Measurements from ENCODE around the gene PCDHGA5.
A peak's percentile ranks its signal among the peaks of the same experiment; 100 is the strongest.
"Not testable (repeated sequence)": the region's sequence is repeated elsewhere in the genome, so short reads cannot be mapped to it uniquely, and the experiment has no call there.

Gene PCDHGA5

GRCh38 chr5:141363952-141364660 is at the start of gene PCDHGA5:
Gene PCDHGA5 (plus strand): TSS chr5:141364162. CDS start chr5:141364331, 169 bp downstream.
- Histone ChIP-seq H3K4me3 (ENCODE audit: low read depth in 1 of 2, low read length in 2 of 2) (no peak within 1 kb of the TSS), H3K9ac (ENCODE audit: low read depth in 1 of 2, low read length in 2 of 2) (no peak within 1 kb of the TSS)

GRCh38 chr5:141316963-141317362 is 47.0 kb upstream of the PCDHGA5 start:
- not testable (repeated sequence) for H3K27ac ChIP-seq (ENCODE audit: low read depth, low read length); H3K4me3 ChIP-seq (ENCODE audit: low read depth in 1 of 2, low read length in 2 of 2); H3K27me3 ChIP-seq (ENCODE audit: control insufficient read depth in 1 of 2, insufficient read depth in 2 of 2, low read length in 2 of 2); H3K9ac ChIP-seq (ENCODE audit: low read depth in 1 of 2, low read length in 2 of 2); H3K4me1 ChIP-seq (ENCODE audit: control insufficient read depth in 1 of 2, insufficient read depth in 2 of 2, low read length in 2 of 2)
- peaks cover 25 to 28% of the 10 kb centered on the region in 2 donors for H3K36me3 ChIP-seq (ENCODE audit: control insufficient read depth in 1 of 2, insufficient read depth in 2 of 2, low read length in 2 of 2)
- H3K9me3 ChIP-seq (ENCODE audit: control insufficient read depth in 1 of 2, low read length in 2 of 2): peaks cover 71 to 79% of the 10 kb centered on the region in 2 donors

More at GRCh38 chr5:141363952-141364660, at the start of gene PCDHGA5:
- H3K36me3 ChIP-seq (ENCODE audit: control insufficient read depth in 1 of 2, insufficient read depth in 2 of 2, low read length in 2 of 2): no peaks in the 10 kb centered on the region
- H3K4me1 ChIP-seq (ENCODE audit: control insufficient read depth in 1 of 2, insufficient read depth in 2 of 2, low read length in 2 of 2): no peaks in the 10 kb centered on the region
- no peaks in the 10 kb centered on the region for H3K27me3 ChIP-seq (ENCODE audit: control insufficient read depth in 1 of 2, insufficient read depth in 2 of 2, low read length in 2 of 2)
- H3K9me3 ChIP-seq (ENCODE audit: control insufficient read depth in 1 of 2, low read length in 2 of 2): peaks cover 31 to 43% of the 10 kb centered on the region in 2 donors
- no peak within 1 kb of the TSS for H3K27ac ChIP-seq (ENCODE audit: low read depth, low read length)

DNA sequence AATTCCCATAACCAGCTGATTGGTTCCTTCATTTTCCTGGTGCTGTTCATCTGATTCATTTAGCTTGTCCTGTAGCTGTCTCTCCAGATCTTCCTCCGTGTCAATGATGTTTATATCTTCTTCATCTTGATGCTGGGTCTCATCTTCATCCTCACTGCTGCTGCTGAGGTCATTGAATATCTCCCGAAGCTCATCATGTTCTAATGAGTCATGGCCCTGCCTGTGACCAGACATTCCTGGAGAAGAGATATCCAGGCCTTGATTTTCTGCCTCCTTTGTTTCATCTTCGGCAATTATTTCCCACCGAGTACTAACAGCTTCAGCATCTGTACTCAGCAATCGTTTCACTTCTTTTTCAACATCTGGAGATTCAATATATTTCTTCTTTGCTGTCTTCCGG is 44.8 kb upstream of the PCDHGA5 start:
- peaks cover 57 to 66% of the 10 kb centered on the region in 2 donors for H3K9me3 ChIP-seq (ENCODE audit: control insufficient read depth in 1 of 2, low read length in 2 of 2)
- peaks cover 0 to 4% of the 10 kb centered on the region in 2 donors for H3K4me1 ChIP-seq (ENCODE audit: control insufficient read depth in 1 of 2, insufficient read depth in 2 of 2, low read length in 2 of 2)
- H3K36me3 ChIP-seq (ENCODE audit: control insufficient read depth in 1 of 2, insufficient read depth in 2 of 2, low read length in 2 of 2): peaks cover 25 to 28% of the 10 kb centered on the region in 2 donors
- peak overlapping the region; percentile 85 to 90 for H3K4me3 ChIP-seq (ENCODE audit: low read depth in 1 of 2, low read length in 2 of 2)
- no peak overlapping the region for H3K9ac ChIP-seq (ENCODE audit: low read depth in 1 of 2, low read length in 2 of 2)
- no peak overlapping the region for H3K27ac ChIP-seq (ENCODE audit: low read depth, low read length)
- no peaks in the 10 kb centered on the region for H3K27me3 ChIP-seq (ENCODE audit: control insufficient read depth in 1 of 2, insufficient read depth in 2 of 2, low read length in 2 of 2)

- Histone ChIP-seq H3K4me1 (ENCODE audit: control insufficient read depth in 1 of 2, insufficient read depth in 2 of 2, low read length in 2 of 2) (peaks cover 0 to 4% of the 10 kb centered on the region in 2 donors), H3K9ac (ENCODE audit: low read depth in 1 of 2, low read length in 2 of 2) (no peak overlapping the region), H3K4me3 (ENCODE audit: low read depth in 1 of 2, low read length in 2 of 2) (peak overlapping the region; percentile 85 to 90), H3K36me3 (ENCODE audit: control insufficient read depth in 1 of 2, insufficient read depth in 2 of 2, low read length in 2 of 2) (peaks cover 25 to 28% of the 10 kb centered on the region in 2 donors), H3K27ac (ENCODE audit: low read depth, low read length) (no peak overlapping the region), H3K9me3 (ENCODE audit: control insufficient read depth in 1 of 2, low read length in 2 of 2) (peaks cover 59 to 64% of the 10 kb centered on the region in 2 donors), H3K27me3 (ENCODE audit: control insufficient read depth in 1 of 2, insufficient read depth in 2 of 2, low read length in 2 of 2) (no peaks in the 10 kb centered on the region)
Observed at GRCh38 chr5:141319699-141320098, 44.3 kb upstream of the PCDHGA5 start.

DNA sequence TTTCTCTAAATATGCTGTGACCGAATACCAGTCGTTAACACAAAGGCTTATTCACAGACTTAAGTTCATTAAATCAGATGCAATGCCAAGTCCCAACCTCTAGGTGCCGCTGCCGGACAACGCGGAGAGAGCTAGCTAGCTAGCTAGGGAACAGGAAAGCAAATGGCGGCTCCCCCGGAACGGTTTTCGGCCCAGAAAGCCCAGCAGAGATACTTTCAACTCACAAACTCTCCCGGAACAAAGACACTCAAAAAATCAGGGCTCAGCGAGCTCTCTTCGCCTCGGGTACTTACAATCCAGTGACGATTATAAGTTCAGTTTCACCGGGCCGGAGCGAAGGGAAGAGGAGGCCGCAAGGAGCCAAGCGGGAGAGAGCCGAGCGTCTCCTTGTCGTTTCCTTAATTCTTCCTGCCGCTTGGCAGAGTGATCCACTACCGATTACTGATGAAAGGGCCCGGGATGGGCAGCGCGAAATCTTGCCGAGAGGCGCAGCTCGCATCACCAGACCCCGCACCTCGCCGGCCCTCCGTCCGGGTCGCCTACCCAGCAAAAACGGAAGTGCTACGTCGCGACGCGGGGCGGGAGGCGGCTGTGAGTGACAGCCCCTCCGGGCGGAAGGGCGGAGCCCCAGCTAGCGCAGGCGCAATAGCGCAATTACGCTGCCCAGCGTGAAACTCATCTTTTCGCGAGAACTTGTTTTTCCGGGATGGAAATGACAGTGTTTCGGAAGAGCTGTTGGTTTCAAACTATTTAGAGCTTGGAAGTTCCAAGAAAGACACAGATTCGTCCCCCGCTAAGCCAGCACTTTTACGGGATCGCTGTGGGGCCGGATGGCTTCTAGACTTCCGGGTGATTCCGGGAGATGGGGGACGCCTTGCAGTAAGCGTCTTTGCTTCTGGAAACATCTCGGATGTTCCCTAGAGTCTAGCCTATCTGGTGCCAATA is 43.5 kb upstream of the PCDHGA5 start, which contains the start of gene TAF7:
TAF7 (minus strand) TSS at position 560 of the 945 bp plus-strand sequence. CDS start 740 bp downstream, outside the sequence.
- Histone ChIP-seq H3K27ac (ENCODE audit: low read depth, low read length) (peak within 1 kb of the TSS; percentile 78), H3K9me3 (ENCODE audit: control insufficient read depth in 1 of 2, low read length in 2 of 2) (peaks cover 52 to 60% of the 10 kb centered on the region in 2 donors), H3K4me3 (ENCODE audit: low read depth in 1 of 2, low read length in 2 of 2) (peak within 1 kb of the TSS; percentile 85 to 90), H3K36me3 (ENCODE audit: control insufficient read depth in 1 of 2, insufficient read depth in 2 of 2, low read length in 2 of 2) (peaks cover 19 to 28% of the 10 kb centered on the region in 2 donors), H3K4me1 (ENCODE audit: control insufficient read depth in 1 of 2, insufficient read depth in 2 of 2, low read length in 2 of 2) (peaks cover 0 to 4% of the 10 kb centered on the region in 2 donors), H3K9ac (ENCODE audit: low read depth in 1 of 2, low read length in 2 of 2) (peak within 1 kb of the TSS; percentile 73 to 80), H3K27me3 (ENCODE audit: control insufficient read depth in 1 of 2, insufficient read depth in 2 of 2, low read length in 2 of 2) (no peaks in the 10 kb centered on the region)

- Histone ChIP-seq H3K9me3 (ENCODE audit: control insufficient read depth in 1 of 2, low read length in 2 of 2) (peaks cover 38 to 53% of the 10 kb centered on the region in 2 donors), H3K9ac (ENCODE audit: low read depth in 1 of 2, low read length in 2 of 2) (no peak overlapping the region), H3K27ac (ENCODE audit: low read depth, low read length) (no peak overlapping the region)
Observed at GRCh38 chr5:141322261-141322660, 41.7 kb upstream of the PCDHGA5 start.

DNA sequence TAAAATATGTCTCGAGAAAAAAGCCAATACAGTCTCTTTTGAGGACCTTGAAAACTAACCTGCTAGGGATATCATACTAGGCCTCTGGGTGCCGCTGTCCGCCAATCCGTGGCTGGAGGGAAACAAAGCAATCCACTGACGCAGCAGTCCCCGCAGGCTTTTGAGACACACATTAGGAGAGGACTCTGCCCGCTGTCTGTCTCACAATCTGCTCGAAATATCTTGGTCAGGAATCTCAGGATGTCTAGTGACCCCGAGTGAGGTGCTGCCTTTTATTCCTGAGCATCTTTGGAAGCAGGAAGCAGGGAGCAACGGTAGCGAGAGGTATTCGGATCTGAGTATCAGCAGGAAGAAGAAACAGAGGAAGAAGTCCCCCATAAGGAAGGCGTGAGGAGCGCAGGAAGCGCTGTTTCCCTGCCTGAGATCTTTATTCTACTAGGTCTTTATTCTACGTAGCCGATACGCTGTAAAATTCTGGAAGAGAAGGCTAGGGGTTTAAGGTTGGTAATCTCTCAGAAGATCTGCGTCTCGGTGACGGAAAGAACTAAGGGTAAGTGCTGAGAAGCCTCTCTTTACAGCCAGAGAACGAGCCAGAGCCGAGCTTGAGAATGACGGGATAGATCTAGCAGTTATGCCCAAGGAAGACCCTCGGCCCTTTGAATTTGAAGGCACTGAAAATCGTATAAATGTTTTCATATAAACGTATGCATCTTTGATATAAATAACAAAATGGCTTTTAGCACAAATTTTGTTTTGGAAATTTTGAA is 37.7 kb upstream of the PCDHGA5 start:
- H3K27ac ChIP-seq (ENCODE audit: low read depth, low read length): no peak overlapping the region

More at GRCh38 chr5:141322261-141322660, 41.7 kb upstream of the PCDHGA5 start:
- no peak overlapping the region for H3K4me3 ChIP-seq (ENCODE audit: low read depth in 1 of 2, low read length in 2 of 2)
- H3K36me3 ChIP-seq (ENCODE audit: control insufficient read depth in 1 of 2, insufficient read depth in 2 of 2, low read length in 2 of 2): peaks cover 19 to 22% of the 10 kb centered on the region in 2 donors
- no peaks in the 10 kb centered on the region for H3K27me3 ChIP-seq (ENCODE audit: control insufficient read depth in 1 of 2, insufficient read depth in 2 of 2, low read length in 2 of 2)
- H3K4me1 ChIP-seq (ENCODE audit: control insufficient read depth in 1 of 2, insufficient read depth in 2 of 2, low read length in 2 of 2): peaks cover 0 to 4% of the 10 kb centered on the region in 2 donors

DNA sequence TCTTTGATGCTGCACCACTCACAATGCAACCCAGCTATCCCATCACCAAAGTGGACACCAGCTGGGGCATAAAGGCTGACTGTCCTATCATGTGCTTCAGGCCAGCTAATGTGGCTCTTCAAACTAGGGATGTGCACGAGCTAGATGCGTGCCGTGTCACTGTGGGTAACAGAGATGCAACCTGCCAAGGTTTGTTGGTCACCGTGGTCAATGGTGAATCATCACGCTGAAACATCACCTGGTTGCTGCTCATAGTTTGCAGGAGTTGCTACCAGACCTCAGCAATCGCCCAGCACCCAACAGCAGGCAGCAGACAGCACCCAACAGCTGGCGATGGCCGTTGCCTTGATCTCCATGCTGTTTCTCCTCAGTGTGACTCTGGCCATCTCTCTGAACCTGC is 35.7 kb upstream of the PCDHGA5 start:
- no peaks in the 10 kb centered on the region for H3K27me3 ChIP-seq (ENCODE audit: control insufficient read depth in 1 of 2, insufficient read depth in 2 of 2, low read length in 2 of 2)
- no peaks in the 10 kb centered on the region for H3K4me1 ChIP-seq (ENCODE audit: control insufficient read depth in 1 of 2, insufficient read depth in 2 of 2, low read length in 2 of 2)
- no peaks in the 10 kb centered on the region for H3K36me3 ChIP-seq (ENCODE audit: control insufficient read depth in 1 of 2, insufficient read depth in 2 of 2, low read length in 2 of 2)
- H3K4me3 ChIP-seq (ENCODE audit: low read depth in 1 of 2, low read length in 2 of 2): no peak overlapping the region
- H3K9me3 ChIP-seq (ENCODE audit: control insufficient read depth in 1 of 2, low read length in 2 of 2): peaks cover 17 to 29% of the 10 kb centered on the region in 2 donors
- H3K9ac ChIP-seq (ENCODE audit: low read depth in 1 of 2, low read length in 2 of 2): no peak overlapping the region
- H3K27ac ChIP-seq (ENCODE audit: low read depth, low read length): no peak overlapping the region

More for the DNA sequence above, 37.7 kb upstream of the PCDHGA5 start:
- no peaks in the 10 kb centered on the region for H3K27me3 ChIP-seq (ENCODE audit: control insufficient read depth in 1 of 2, insufficient read depth in 2 of 2, low read length in 2 of 2)
- no peaks in the 10 kb centered on the region for H3K4me1 ChIP-seq (ENCODE audit: control insufficient read depth in 1 of 2, insufficient read depth in 2 of 2, low read length in 2 of 2)
- H3K36me3 ChIP-seq (ENCODE audit: control insufficient read depth in 1 of 2, insufficient read depth in 2 of 2, low read length in 2 of 2): no peaks in the 10 kb centered on the region
- peak overlapping the region; percentile 61 to 62 for H3K4me3 ChIP-seq (ENCODE audit: low read depth in 1 of 2, low read length in 2 of 2)
- H3K9ac ChIP-seq (ENCODE audit: low read depth in 1 of 2, low read length in 2 of 2): peak overlapping the region; percentile 19 to 55
- peaks cover 25 to 40% of the 10 kb centered on the region in 2 donors for H3K9me3 ChIP-seq (ENCODE audit: control insufficient read depth in 1 of 2, low read length in 2 of 2)

DNA sequence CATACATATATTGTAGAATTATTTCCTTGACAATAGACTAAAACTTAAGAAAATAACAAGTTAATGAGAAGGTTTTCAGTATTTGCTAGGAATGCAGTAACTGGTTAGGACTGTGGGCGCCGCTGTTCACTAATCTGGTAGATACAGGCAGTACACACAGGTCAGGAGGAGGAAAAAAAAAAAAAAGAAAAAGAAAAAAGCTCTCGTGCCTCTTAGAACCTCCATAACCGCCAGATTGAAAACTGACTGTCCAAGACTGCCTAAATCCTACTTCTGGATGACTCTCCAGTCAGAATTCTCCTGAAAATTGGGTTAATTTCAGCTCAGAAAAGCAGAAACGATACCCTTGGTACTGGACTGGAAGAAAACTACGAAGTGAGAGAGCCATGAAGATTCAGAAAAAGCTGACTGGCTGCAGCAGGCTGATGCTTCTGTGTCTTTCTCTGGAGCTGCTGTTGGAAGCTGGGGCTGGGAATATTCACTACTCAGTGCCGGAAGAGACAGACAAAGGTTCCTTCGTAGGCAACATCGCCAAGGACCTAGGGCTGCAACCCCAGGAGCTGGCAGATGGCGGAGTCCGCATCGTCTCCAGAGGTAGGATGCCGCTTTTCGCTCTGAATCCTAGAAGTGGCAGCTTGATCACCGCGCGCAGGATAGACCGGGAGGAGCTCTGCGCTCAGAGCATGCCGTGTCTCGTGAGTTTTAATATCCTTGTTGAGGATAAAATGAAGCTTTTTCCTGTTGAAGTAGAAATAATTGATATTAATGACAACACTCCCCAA is 33.5 kb upstream of the PCDHGA5 start, which contains the start of gene PCDHGA1:
PCDHGA1 (plus strand) TSS at position 216 of the 782 bp plus-strand sequence.
- Histone ChIP-seq H3K36me3 (ENCODE audit: control insufficient read depth in 1 of 2, insufficient read depth in 2 of 2, low read length in 2 of 2) (no peaks in the 10 kb centered on the region), H3K4me1 (ENCODE audit: control insufficient read depth in 1 of 2, insufficient read depth in 2 of 2, low read length in 2 of 2) (no peaks in the 10 kb centered on the region), H3K27me3 (ENCODE audit: control insufficient read depth in 1 of 2, insufficient read depth in 2 of 2, low read length in 2 of 2) (no peaks in the 10 kb centered on the region), H3K9me3 (ENCODE audit: control insufficient read depth in 1 of 2, low read length in 2 of 2) (peaks cover 17 to 22% of the 10 kb centered on the region in 2 donors), H3K9ac (ENCODE audit: low read depth in 1 of 2, low read length in 2 of 2) (no peak within 1 kb of the TSS), H3K4me3 (ENCODE audit: low read depth in 1 of 2, low read length in 2 of 2) (no peak within 1 kb of the TSS), H3K27ac (ENCODE audit: low read depth, low read length) (no peak within 1 kb of the TSS)

Data from duodenal mucosa (tissue), 2 donors.